ENCODE results near the gene LRP1-AS. TPM values are rescaled to one million over a fixed set of nuclear protein-coding genes. Genes with fewer than 3 reads are reported as not detected.

The LRP1-AS gene
- total and polyA plus RNA-seq, 10 of the 15 experiments (the other 5 are each of a cell fraction or from before 2014, with no cell fraction given), result not detected

DNA sequence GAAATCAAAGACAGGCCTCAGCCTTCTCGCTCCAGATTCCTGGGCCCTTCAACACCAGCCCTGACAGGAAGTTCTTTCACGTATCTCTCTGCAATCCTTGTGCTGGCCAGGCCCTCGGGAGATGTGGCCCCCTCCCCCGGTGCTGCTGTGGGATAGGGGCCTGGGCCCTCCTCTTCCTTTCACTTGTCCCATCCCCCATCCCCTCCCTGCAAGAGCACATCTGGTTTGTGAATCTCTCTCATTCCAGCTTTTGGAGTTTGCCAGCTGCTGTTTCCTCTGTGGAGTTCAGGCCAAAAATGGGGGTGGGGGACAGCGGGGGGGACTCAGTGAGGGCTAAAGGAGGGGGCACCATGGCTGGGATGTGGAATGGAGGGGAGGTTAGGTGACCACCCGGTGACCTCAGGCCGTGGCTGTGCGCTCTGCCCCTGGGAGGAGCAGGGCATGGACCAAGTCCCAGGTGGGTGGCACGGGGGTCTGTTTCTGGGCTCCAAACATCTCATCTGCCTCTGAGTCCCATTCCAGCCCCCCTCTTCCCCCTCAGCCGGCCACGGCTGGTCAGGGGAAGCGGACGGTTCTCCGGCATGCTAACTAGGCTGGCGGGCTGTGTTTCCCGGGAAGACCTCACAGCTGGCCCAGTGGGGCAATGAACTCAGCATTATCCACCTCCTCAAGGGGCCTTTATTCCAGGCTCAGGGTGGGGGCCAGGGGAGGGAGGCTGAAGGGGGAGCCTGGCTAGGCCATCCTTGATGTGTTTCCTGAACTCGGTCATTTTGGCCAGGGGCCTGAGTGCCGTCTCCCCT, 11.7 kb downstream of the LRP1-AS start:
- TF ChIP-seq NR2C2 (IDR thresholded peaks at IDR 0.05; ENCODE audit: borderline replicate concordance, control insufficient read depth, insufficient read length, low read depth) (no peak), HDAC6 (IDR thresholded peaks at IDR 0.05; ENCODE audit: unreplicated experiment) (no peak), TAF1 (IDR thresholded peaks at IDR 0.05; ENCODE audit: borderline replicate concordance, low read depth, low read length) (no peak), RAD51 (IDR thresholded peaks at IDR 0.05) (no peak), SUPT20H (IDR thresholded peaks at IDR 0.05; ENCODE audit: borderline replicate concordance, control insufficient read depth, low read depth, low read length) (no peak), NR2C1 (IDR thresholded peaks at IDR 0.05) (no peak), SUZ12 (IDR thresholded peaks at IDR 0.05; ENCODE audit: unreplicated experiment) (no peak), SIX5 (IDR thresholded peaks at IDR 0.05; ENCODE audit: low read depth, low read length, severe bottlenecking) (no peak)
- TF ChIP-seq, protein P1, sequence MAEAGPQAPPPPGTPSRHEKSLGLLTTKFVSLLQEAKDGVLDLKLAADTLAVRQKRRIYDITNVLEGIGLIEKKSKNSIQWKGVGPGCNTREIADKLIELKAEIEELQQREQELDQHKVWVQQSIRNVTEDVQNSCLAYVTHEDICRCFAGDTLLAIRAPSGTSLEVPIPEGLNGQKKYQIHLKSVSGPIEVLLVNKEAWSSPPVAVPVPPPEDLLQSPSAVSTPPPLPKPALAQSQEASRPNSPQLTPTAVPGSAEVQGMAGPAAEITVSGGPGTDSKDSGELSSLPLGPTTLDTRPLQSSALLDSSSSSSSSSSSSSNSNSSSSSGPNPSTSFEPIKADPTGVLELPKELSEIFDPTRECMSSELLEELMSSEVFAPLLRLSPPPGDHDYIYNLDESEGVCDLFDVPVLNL (IDR thresholded peaks at IDR 0.05; ENCODE audit: low read depth, low read length), result no peak
- TF ChIP-seq, protein P2, sequence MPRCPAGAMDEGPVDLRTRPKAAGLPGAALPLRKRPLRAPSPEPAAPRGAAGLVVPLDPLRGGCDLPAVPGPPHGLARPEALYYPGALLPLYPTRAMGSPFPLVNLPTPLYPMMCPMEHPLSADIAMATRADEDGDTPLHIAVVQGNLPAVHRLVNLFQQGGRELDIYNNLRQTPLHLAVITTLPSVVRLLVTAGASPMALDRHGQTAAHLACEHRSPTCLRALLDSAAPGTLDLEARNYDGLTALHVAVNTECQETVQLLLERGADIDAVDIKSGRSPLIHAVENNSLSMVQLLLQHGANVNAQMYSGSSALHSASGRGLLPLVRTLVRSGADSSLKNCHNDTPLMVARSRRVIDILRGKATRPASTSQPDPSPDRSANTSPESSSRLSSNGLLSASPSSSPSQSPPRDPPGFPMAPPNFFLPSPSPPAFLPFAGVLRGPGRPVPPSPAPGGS (IDR thresholded peaks at IDR 0.05; ENCODE audit: borderline replicate concordance, insufficient read depth, low read depth, low read length, poor library complexity, severe bottlenecking), result no peak
- POLR2A ChIA-PET, result no interaction called here
- no peak overlapping the region for H3K4me2 ChIP-seq (ENCODE audit: control insufficient read depth, insufficient read depth)
- DNase-seq (ENCODE audit: low read depth, low spot score), result no peak
- no peak overlapping the region for H3K9ac ChIP-seq (ENCODE audit: control insufficient read depth, insufficient read depth, low read length)
- no peaks in the 10 kb centered on the region for H3K36me3 ChIP-seq (ENCODE audit: control insufficient read depth in 2 of 2, insufficient read depth in 2 of 2, low read length in 1 of 2)
- peaks cover 3% of the 10 kb centered on the region; the same call in 1 of the 2 replicates for H3K4me1 ChIP-seq (ENCODE audit: control insufficient read depth, insufficient read depth, low read length)
- no peaks in the 10 kb centered on the region; a peak in 3 of 4 replicates for H3K27me3 ChIP-seq (replicated peaks in 1 of 2; ENCODE audit: control insufficient read depth in 2 of 2, insufficient read depth in 2 of 2, low read length in 1 of 2)
- RAD21 ChIA-PET (ENCODE audit: unreplicated experiment), result no interaction called here
- no peak overlapping the region for H3K27ac ChIP-seq (ENCODE audit: control insufficient read depth, insufficient read depth)
- SMC1A ChIA-PET (ENCODE audit: uncharacterized antibody, unreplicated experiment), result no interaction called here
- no peak for ATAC-seq
- H3K79me2 ChIP-seq (ENCODE audit: control insufficient read depth, insufficient read depth, low read length), result no peaks in the 10 kb centered on the region
- no TSS peak for BruUV-seq (replicated peaks)
- no peak overlapping the region for H2AFZ ChIP-seq (ENCODE audit: control insufficient read depth, low read depth, low read length)
- H4K20me1 ChIP-seq (ENCODE audit: control insufficient read depth, insufficient read depth), result no peaks in the 10 kb centered on the region
- FAIRE-seq, result no peak
- H3K9me3 ChIP-seq (replicated peaks; ENCODE audit: control insufficient read depth, insufficient read depth, low read length), result no peaks in the 10 kb centered on the region
- in situ Hi-C loops (cut with MboI) (no loop called here), intact Hi-C loops (cut with micrococcal nuclease; ENCODE audit: unreplicated experiment) (no loop called here)
- WGBS (ENCODE audit: insufficient coverage, insufficient replicate concordance, low lambda C conversion rate, missing lambda C conversion rate), result 52% methylated on average over 14 of the region's 18 CpGs
- CTCF ChIA-PET, result interaction anchor here (1.6 kb wide), 1 partner anchor 38 kb away, joined by 4 read pairs; no protein-coding TSS in a partner anchor
- no peak overlapping the region for H3K4me3 ChIP-seq

All from GM12878 (cell line).